Measurements from ENCODE around the gene PSKH1. TPM values are rescaled to one million over a fixed set of nuclear protein-coding genes. Genes with fewer than 3 reads are reported as not detected.

Gene PSKH1
- total and polyA plus RNA-seq, 9 of the 15 experiments (the other 6 are each of a cell fraction or from before 2014, with no cell fraction given) = 0.96 to 20.9 (median 9.4) TPM

DNA sequence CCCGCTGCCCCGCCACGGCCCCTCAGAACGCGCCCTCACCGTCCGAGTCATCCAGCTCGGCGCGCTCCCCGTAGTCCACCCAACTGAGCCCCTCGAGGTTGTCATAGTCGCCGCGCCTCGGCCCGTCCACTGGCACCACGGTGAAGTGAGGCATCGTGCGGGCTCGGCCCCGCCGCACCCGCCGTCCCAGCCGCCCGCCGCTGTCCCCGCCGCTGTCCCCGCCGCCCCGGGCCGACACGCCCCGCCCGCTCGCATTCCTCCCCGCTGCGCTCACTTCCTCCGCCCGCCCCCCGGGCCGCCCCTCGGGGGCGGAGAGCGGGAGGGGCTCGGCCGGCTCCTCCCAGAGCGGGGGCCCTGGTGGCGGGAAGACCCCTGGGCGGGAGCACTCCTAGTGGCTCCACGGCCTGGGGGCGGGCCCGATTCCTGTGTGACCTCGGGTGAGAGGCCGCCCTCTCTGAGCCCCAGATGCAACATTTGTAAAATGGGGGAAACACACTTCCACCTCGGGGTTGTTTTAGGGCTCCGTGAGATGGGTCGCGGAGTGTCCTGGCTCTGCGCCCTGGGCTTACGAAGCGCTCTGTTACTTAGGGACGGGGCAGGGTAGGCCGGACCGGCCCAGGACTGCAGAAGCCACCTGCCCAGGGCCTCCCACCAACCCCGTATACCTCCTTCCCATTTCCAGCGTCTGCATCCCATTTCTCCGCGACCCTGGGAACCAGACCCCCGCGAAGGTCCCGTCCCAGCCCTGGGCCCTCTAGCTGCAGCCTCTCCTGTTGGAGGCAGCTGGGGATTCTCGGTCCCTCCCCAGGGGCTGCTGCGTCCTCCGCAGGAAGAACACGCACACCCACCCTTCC lies 75.6 kb downstream of the PSKH1 start, which contains the start of gene SLC12A4 (continued):
- TF ChIP-seq RBFOX2 (IDR thresholded peaks at IDR 0.05; ENCODE audit: low read depth, low read length) (peak; percentile 78), CTBP1 (IDR thresholded peaks at IDR 0.05; ENCODE audit: borderline replicate concordance) (peak; percentile 56; the same call in 1 of the 2 replicates), ZKSCAN3 (CRISPR knock-in tag; IDR thresholded peaks at IDR 0.05) (no peak), NRF1 (conservative IDR thresholded peaks at IDR 0.05 in 1 of 2, IDR thresholded peaks at IDR 0.05 in 1 of 2) (peak; percentile 56 to 67), ATF7 (IDR thresholded peaks at IDR 0.05) (peak; percentile 87), MAZ (CRISPR knock-in tag; conservative IDR thresholded peaks at IDR 0.05 in 1 of 2, IDR thresholded peaks at IDR 0.05 in 1 of 2) (peak; percentile 93 to 98), SNRNP70 (optimal IDR thresholded peaks at IDR 0.05; ENCODE audit: low read depth, low read length) (no peak), ARID1B (IDR thresholded peaks at IDR 0.05) (peak; percentile 28; the same call in 1 of the 2 replicates), TRIM28 (IDR thresholded peaks at IDR 0.05) (no peak), SMC3 (conservative IDR thresholded peaks at IDR 0.05; ENCODE audit: insufficient read depth, low read depth, low read length) (no peak), ETS2 (tag; IDR thresholded peaks at IDR 0.05; ENCODE audit: borderline replicate concordance, poor library complexity, severe bottlenecking) (no peak), ZNF175 (CRISPR knock-in tag; IDR thresholded peaks at IDR 0.05; ENCODE audit: low read depth) (0 out of 2 replicates have a peak, but pooled peaks have one; percentile 8), GTF2A2 (tag; IDR thresholded peaks at IDR 0.05) (0 out of 2 replicates have a peak, but pooled peaks have one; percentile 31), FOXM1 (IDR thresholded peaks at IDR 0.05; ENCODE audit: low read depth) (peak; percentile 41; the same call in 1 of the 2 replicates), FOXM1 (CRISPR knock-in tag; IDR thresholded peaks at IDR 0.05; ENCODE audit: low read depth) (0 out of 2 replicates have a peak, but pooled peaks have one; percentile 68), ZNF263 (CRISPR knock-in tag; IDR thresholded peaks at IDR 0.05; ENCODE audit: borderline replicate concordance) (peak; percentile 97), NUFIP1 (IDR thresholded peaks at IDR 0.05; ENCODE audit: partially characterized antibody) (no peak), SMARCE1 (IDR thresholded peaks at IDR 0.05) (no peak), CEBPB (tag; IDR thresholded peaks at IDR 0.05) (no peak), SRSF9 (IDR thresholded peaks at IDR 0.05; ENCODE audit: borderline replicate concordance, low read depth, low read length) (no peak), CXXC5 (CRISPR knock-in tag; IDR thresholded peaks at IDR 0.05) (peak; percentile 74)
- TF ChIP-seq, protein P1, sequence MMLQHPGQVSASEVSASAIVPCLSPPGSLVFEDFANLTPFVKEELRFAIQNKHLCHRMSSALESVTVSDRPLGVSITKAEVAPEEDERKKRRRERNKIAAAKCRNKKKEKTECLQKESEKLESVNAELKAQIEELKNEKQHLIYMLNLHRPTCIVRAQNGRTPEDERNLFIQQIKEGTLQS (IDR thresholded peaks at IDR 0.05) = peak; percentile 48; the same call in 1 of the 2 replicates
- TF ChIP-seq, protein P1 (CRISPR knock-in tag; conservative IDR thresholded peaks at IDR 0.05) = no peak
- TF ChIP-seq, protein P2, sequence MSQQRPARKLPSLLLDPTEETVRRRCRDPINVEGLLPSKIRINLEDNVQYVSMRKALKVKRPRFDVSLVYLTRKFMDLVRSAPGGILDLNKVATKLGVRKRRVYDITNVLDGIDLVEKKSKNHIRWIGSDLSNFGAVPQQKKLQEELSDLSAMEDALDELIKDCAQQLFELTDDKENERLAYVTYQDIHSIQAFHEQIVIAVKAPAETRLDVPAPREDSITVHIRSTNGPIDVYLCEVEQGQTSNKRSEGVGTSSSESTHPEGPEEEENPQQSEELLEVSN (IDR thresholded peaks at IDR 0.05; ENCODE audit: borderline replicate concordance in 1 of 2, extremely low read depth in 1 of 2, insufficient read depth in 1 of 2, insufficient read length in 1 of 2, low read depth in 1 of 2, low read length in 1 of 2, poor library complexity in 1 of 2, severe bottlenecking in 1 of 2) = peak; percentile 26 to 79
